HepG2 (cell line): ENCODE measurements around the gene MAPK11. TPM values are rescaled to one million over a fixed set of nuclear protein-coding genes. Genes with fewer than 3 reads are reported as not detected.

Source experiments
- AKAP8 ChIP-seq: sonication (generic); formaldehyde crosslinking; IDR thresholded peaks from 2 replicates; pipeline ENCODE4 v1.5.1; 2020; ENCODE audit warnings: mild to moderate bottlenecking, missing genetic modification reagents
- DRAP1 ChIP-seq: IDR thresholded peaks from 2 replicates; pipeline ENCODE4 v1.6.1; 2016; ENCODE audit warnings: missing genetic modification reagents, missing compliant biosample characterization
- E2F5 ChIP-seq: sonication (generic); formaldehyde crosslinking; conservative IDR thresholded peaks from 2 replicates; pipeline ENCODE4 v1.4.0; 2020; ENCODE audit warnings: missing genetic modification reagents
- GFI1 ChIP-seq: sonication (generic); formaldehyde crosslinking; IDR thresholded peaks from 2 replicates; pipeline ENCODE4 v1.5.0; 2020; ENCODE audit warnings: missing genetic modification reagents, mild to moderate bottlenecking, borderline replicate concordance
- MBNL3 ChIP-seq: fragments of 250-450 bp; sonication (Bioruptor Pico); conservative IDR thresholded peaks from 2 replicates; pipeline ENCODE4 v1.8.0; 2022; ENCODE audit warnings: mild to moderate bottlenecking, inconsistent platforms
- MED13 ChIP-seq: sonication (generic); formaldehyde crosslinking; IDR thresholded peaks from 2 replicates; pipeline ENCODE4 v1.5.0; 2020; ENCODE audit warnings: missing genetic modification reagents
- MTF1 ChIP-seq: sonication (generic); formaldehyde crosslinking; IDR thresholded peaks from 2 replicates; pipeline ENCODE4 v1.5.0; 2020; ENCODE audit warnings: missing genetic modification reagents
- RXRB ChIP-seq: IDR thresholded peaks from 2 replicates; pipeline ENCODE4 v1.6.1; 2016; ENCODE audit warnings: borderline replicate concordance, missing genetic modification reagents, missing compliant biosample characterization
- SOX13 ChIP-seq, 3 experiments: fragments of 450-650 bp in 1 of 3; sonication (generic) in 1 of 3; formaldehyde crosslinking in 1 of 3; IDR thresholded peaks in 2 of 3; conservative IDR thresholded peaks in 1 of 3; 2 replicates each; pipeline versions ENCODE4 v1.5.0 to v1.6.1; 2016 to 2020; ENCODE audit warnings: antibody characterized with exemption in 1 of 3, mild to moderate bottlenecking in 1 of 3, missing compliant biosample characterization in 1 of 3, missing genetic modification reagents in 1 of 3, moderate library complexity in 1 of 3
- SP4 ChIP-seq: sonication (generic); formaldehyde crosslinking; IDR thresholded peaks from 2 replicates; pipeline ENCODE4 v1.8.1; 2023; ENCODE audit warnings: mild to moderate bottlenecking, missing genetic modification reagents
- TFAP4 ChIP-seq: sonication (generic); IDR thresholded peaks from 2 replicates; pipeline ENCODE4 v1.6.1; 2016; ENCODE audit warnings: low read depth, borderline replicate concordance
- YEATS2 ChIP-seq: sonication (generic); formaldehyde crosslinking; IDR thresholded peaks from 2 replicates; pipeline ENCODE4 v1.4.0; 2020; ENCODE audit warnings: missing genetic modification reagents, borderline replicate concordance
- ZBTB10 ChIP-seq: sonication (generic); formaldehyde crosslinking; IDR thresholded peaks from 2 replicates; pipeline ENCODE4 v1.4.0; 2020; ENCODE audit warnings: missing genetic modification reagents, borderline replicate concordance
- ZMYM3 ChIP-seq: sonication (generic); formaldehyde crosslinking; IDR thresholded peaks from 2 replicates; pipeline ENCODE4 v1.5.1; 2020; ENCODE audit warnings: mild to moderate bottlenecking, missing genetic modification reagents
- ZNF230 ChIP-seq: sonication (generic); formaldehyde crosslinking; IDR thresholded peaks from 2 replicates; pipeline ENCODE4 v1.4.0; 2020; ENCODE audit warnings: mild to moderate bottlenecking, missing genetic modification reagents
- ZNF552 ChIP-seq: sonication (generic); formaldehyde crosslinking; IDR thresholded peaks from 2 replicates; pipeline ENCODE4 v1.9.0; 2022; ENCODE audit warnings: missing genetic modification reagents, mild to moderate bottlenecking, borderline replicate concordance
- ZNF703 ChIP-seq: sonication (generic); formaldehyde crosslinking; IDR thresholded peaks from 2 replicates; pipeline ENCODE4 v1.5.1; 2020; ENCODE audit warnings: missing genetic modification reagents, mild to moderate bottlenecking, moderate library complexity, borderline replicate concordance
- ZNF841 ChIP-seq: sonication (generic); formaldehyde crosslinking; IDR thresholded peaks from 2 replicates; pipeline ENCODE4 v1.8.1; 2023; ENCODE audit warnings: missing genetic modification reagents, borderline replicate concordance
- polyA plus RNA-seq, 8 experiments: library from polyadenylated mRNA; depleted of rRNA in 3 of 8; stranded (reverse) in 7 of 8; unstranded in 1 of 8; fragments of >200 nt; fragmentation: Illumina TruSeq in 4 of 8; extraction: Trizol in 4 of 8; gene quantifications; 2 replicates each; pipeline versions ENCODE4 v1.2.1 to v1.2.3, GENCODE V29; 2011 to 2016; ENCODE audit warnings: low read depth in 4 of 8, missing spikeins in 1 of 8, mixed read lengths in 1 of 8; ENCODE audit not compliant: insufficient read depth in 1 of 8
- total RNA-seq, 5 experiments: library from RNA; depleted of rRNA; stranded (reverse); fragments of >200 nt; fragmentation: Illumina TruSeq; extraction: Trizol; gene quantifications; 2 replicates each; pipeline ENCODE4 v1.2.3, GENCODE V29; 2016; ENCODE audit warnings: low read depth in 1 of 5
- TF ChIP-seq, protein P1 (sequence below), 2 experiments: sonication (generic) in 1 of 2; formaldehyde crosslinking in 1 of 2; IDR thresholded peaks; 2 replicates each; pipeline versions ENCODE4 v1.4.0 to v1.6.1; 2018 to 2020; ENCODE audit warnings: missing genetic modification reagents in 2 of 2, borderline replicate concordance in 1 of 2, low read depth in 1 of 2, mild to moderate bottlenecking in 1 of 2, missing biosample characterization in 1 of 2

The MAPK11 gene
- total and polyA plus RNA-seq, 2 of the 13 experiments (the other 11 are each of a cell fraction or from before 2014, with no cell fraction given) = 0.15 to 0.17 TPM

DNA sequence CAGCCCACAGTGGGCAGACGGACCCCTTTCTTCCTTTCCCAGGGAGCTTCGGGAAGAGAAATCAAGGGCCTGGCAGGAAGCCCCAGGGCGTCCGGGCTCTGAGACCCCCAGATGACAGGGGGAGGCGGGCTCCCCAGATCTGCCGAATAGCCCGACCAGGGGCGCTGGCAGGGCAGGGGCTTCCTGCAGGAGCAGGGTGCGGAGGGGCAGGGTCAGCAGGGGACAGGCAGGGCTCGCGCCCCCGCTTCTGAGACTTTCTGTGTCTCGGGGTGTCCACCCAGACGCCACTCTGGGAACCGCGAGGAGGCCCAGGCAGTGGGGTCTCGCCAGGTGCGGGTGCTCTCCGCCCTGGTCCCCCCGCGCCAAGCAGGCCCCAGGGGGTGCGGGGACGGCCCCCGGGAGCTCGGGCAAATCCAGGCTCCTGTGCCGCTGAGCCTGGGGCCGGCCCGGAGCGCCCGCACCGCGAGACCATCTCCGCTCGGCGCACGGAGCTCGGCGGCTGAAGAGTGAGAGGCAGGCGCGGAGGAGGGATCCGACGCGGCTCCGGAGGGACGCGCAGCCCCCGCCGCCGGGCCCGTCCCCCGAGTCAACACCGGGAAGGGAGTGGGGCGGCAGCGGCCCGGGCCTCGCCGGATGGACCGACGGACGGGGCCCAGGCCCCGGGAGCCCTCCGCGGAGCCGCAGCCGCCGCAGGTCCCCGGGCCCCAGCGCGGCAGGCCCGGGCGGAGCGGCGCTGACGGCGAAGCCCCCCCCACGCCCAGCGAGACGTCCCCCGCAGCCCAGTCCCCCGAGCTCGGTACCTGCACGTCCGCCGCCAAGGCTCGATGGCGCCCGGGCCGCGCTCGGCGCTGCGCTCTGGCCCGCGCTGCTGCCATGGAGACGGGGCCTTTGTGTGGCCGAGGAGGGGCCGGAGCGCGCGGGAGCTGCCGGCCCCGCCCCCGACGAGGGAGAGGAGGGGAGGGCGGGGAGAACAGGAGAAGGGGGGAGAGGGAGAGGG, 36.9 kb upstream of the MAPK11 start, which contains the start of gene PLXNB2 (continued):
- TF ChIP-seq, protein P1, sequence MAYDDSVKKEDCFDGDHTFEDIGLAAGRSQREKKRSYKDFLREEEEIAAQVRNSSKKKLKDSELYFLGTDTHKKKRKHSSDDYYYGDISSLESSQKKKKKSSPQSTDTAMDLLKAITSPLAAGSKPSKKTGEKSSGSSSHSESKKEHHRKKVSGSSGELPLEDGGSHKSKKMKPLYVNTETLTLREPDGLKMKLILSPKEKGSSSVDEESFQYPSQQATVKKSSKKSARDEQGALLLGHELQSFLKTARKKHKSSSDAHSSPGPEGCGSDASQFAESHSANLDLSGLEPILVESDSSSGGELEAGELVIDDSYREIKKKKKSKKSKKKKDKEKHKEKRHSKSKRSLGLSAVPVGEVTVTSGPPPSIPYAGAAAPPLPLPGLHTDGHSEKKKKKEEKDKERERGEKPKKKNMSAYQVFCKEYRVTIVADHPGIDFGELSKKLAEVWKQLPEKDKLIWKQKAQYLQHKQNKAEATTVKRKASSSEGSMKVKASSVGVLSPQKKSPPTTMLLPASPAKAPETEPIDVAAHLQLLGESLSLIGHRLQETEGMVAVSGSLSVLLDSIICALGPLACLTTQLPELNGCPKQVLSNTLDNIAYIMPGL (CRISPR knock-in tag; IDR thresholded peaks at IDR 0.05; ENCODE audit: borderline replicate concordance in 1 of 2, low read depth in 1 of 2) = no peak; a peak in 1 of 4 replicates
- TF ChIP-seq ZNF230 (no peak), TFAP4 (no peak), ZNF841 (CRISPR knock-in tag) (no peak), GFI1 (CRISPR knock-in tag) (peak; percentile 19; the same call in 1 of the 2 replicates), AKAP8 (CRISPR knock-in tag) (no peak; the same call in 1 of the 2 replicates), ZBTB10 (CRISPR knock-in tag) (no peak), MTF1 (no peak), ZNF703 (CRISPR knock-in tag) (no peak), E2F5 (CRISPR knock-in tag) (no peak), SP4 (CRISPR knock-in tag) (no peak), ZNF552 (CRISPR knock-in tag) (0 out of 2 replicates have a peak, but pooled peaks have one; percentile 41), YEATS2 (CRISPR knock-in tag) (no peak), ZMYM3 (CRISPR knock-in tag) (no peak), SOX13 (IDR thresholded peaks at IDR 0.05) (no peak), SOX13 (CRISPR knock-in tag; conservative IDR thresholded peaks at IDR 0.05 in 1 of 2, IDR thresholded peaks at IDR 0.05 in 1 of 2) (no peak), DRAP1 (CRISPR knock-in tag) (peak; percentile 17; the same call in 1 of the 2 replicates), MED13 (CRISPR knock-in tag) (0 out of 2 replicates have a peak, but pooled peaks have one; percentile 13), MBNL3 (no peak), RXRB (CRISPR knock-in tag) (no peak)
